ENCODE results near the gene IRF7. TPM values are rescaled to one million over a fixed set of nuclear protein-coding genes. Genes with fewer than 3 reads are reported as not detected.

IRF7 gene
- polyA plus RNA-seq, 3 donors, result 20.7 to 49.3 (median 22.1) TPM

Other genes with a start within 250 kb of the IRF7 start
- gene B4GALNT4, start 246.5 kb downstream of the IRF7 start, polyA plus RNA-seq, result 1 to 10 TPM in 2 of 3 donors, under 1 TPM in 1; 0.99 to 3.8 (median 1.6) TPM
- gene PKP3, start 221.7 kb downstream of the IRF7 start, polyA plus RNA-seq, result 10 to 100 TPM in 1 of 3 donors, 1 to 10 TPM in 2; 1.0 to 15.4 (median 3.4) TPM
- 10 to 100 TPM; 39.4 to 99.3 (median 49.2) TPM for gene SIGIRR, start 201.0 kb downstream of the IRF7 start, polyA plus RNA-seq
- gene ANO9, start 173.9 kb downstream of the IRF7 start, polyA plus RNA-seq, result 10 to 100 TPM in 1 of 3 donors, 1 to 10 TPM in 1, under 1 TPM in 1; 0.45 to 14.3 (median 2.7) TPM
- gene PTDSS2, start 165.7 kb downstream of the IRF7 start, polyA plus RNA-seq, result 10 to 100 TPM; 18.1 to 23.4 (median 22.0) TPM
- gene RNH1, start 108.7 kb downstream of the IRF7 start, polyA plus RNA-seq, result 100 to 1,000 TPM in 2 of 3 donors, 10 to 100 TPM in 1; 93.4 to 217 (median 208) TPM
- gene HRAS, start 80.4 kb downstream of the IRF7 start, polyA plus RNA-seq, result 10 to 100 TPM; 34.1 to 76.3 (median 58.1) TPM
- gene LRRC56, start 78.4 kb downstream of the IRF7 start, polyA plus RNA-seq, result 1 to 10 TPM in 2 of 3 donors, under 1 TPM in 1; 0.86 to 1.5 (median 1.4) TPM
- gene LMNTD2, start 55.2 kb downstream of the IRF7 start, polyA plus RNA-seq, result 1 to 10 TPM; 1.2 to 5.2 (median 1.9) TPM
- gene RASSF7, start 55.0 kb downstream of the IRF7 start, polyA plus RNA-seq, result 10 to 100 TPM in 2 of 3 donors, 1 to 10 TPM in 1; 6.1 to 43.9 (median 11.4) TPM
- 10 to 100 TPM in 2 of 3 donors, 1 to 10 TPM in 1; 8.9 to 19.8 (median 16.0) TPM for gene PHRF1, start 39.5 kb downstream of the IRF7 start, polyA plus RNA-seq
- under 1 TPM in 2 of 3 donors, not detected in 1; 0.39 to 0.74 TPM for gene CDHR5, start 9.0 kb upstream of the IRF7 start, polyA plus RNA-seq
- not detected for gene SCT, start 11.2 kb upstream of the IRF7 start, polyA plus RNA-seq
- under 1 TPM in 2 of 3 donors, not detected in 1; 0.16 to 0.18 TPM for gene DRD4, start 21.3 kb upstream of the IRF7 start, polyA plus RNA-seq
- gene DEAF1, start 79.3 kb upstream of the IRF7 start, polyA plus RNA-seq, result 10 to 100 TPM; 18.3 to 28.0 (median 18.8) TPM
- gene TMEM80, start 79.9 kb upstream of the IRF7 start, polyA plus RNA-seq, result 10 to 100 TPM; 18.6 to 27.0 (median 19.8) TPM
- 10 to 100 TPM; 11.2 to 54.5 (median 29.2) TPM for gene EPS8L2, start 90.3 kb upstream of the IRF7 start, polyA plus RNA-seq
- gene TALDO1, start 131.5 kb upstream of the IRF7 start, polyA plus RNA-seq, result 100 to 1,000 TPM in 2 of 3 donors, 10 to 100 TPM in 1; 99.7 to 306 (median 185) TPM
- gene GATD1, start 161.5 kb upstream of the IRF7 start, polyA plus RNA-seq, result 10 to 100 TPM; 15.4 to 33.4 (median 32.5) TPM
- under 1 TPM in 2 of 3 donors, not detected in 1; 0.04 to 0.09 TPM for gene CEND1, start 174.1 kb upstream of the IRF7 start, polyA plus RNA-seq
- gene SLC25A22, start 182.3 kb upstream of the IRF7 start, polyA plus RNA-seq, result 10 to 100 TPM; 11.1 to 53.6 (median 40.1) TPM
- gene PIDD1, start 189.3 kb upstream of the IRF7 start, polyA plus RNA-seq, result 10 to 100 TPM in 2 of 3 donors, 1 to 10 TPM in 1; 9.2 to 16.5 (median 12.4) TPM
- gene RPLP2, start 194.0 kb upstream of the IRF7 start, polyA plus RNA-seq, result 1,000 to 10,000 TPM; 1,158 to 3,822 (median 2,898) TPM
- 1,000 to 10,000 TPM in 1 of 3 donors, 100 to 1,000 TPM in 2; 309 to 2,521 (median 389) TPM for gene PNPLA2, start 203.0 kb upstream of the IRF7 start, polyA plus RNA-seq
- gene CRACR2B, start 212.0 kb upstream of the IRF7 start, polyA plus RNA-seq, result 100 to 1,000 TPM in 1 of 3 donors, 10 to 100 TPM in 2; 36.7 to 174 (median 50.7) TPM
- 100 to 1,000 TPM; 495 to 757 (median 531) TPM for gene CD151, start 217.0 kb upstream of the IRF7 start, polyA plus RNA-seq
- 100 to 1,000 TPM; 126 to 454 (median 290) TPM for gene POLR2L, start 226.6 kb upstream of the IRF7 start, polyA plus RNA-seq
- gene TSPAN4, start 226.9 kb upstream of the IRF7 start, polyA plus RNA-seq, result 100 to 1,000 TPM in 2 of 3 donors, 10 to 100 TPM in 1; 34.1 to 122 (median 115) TPM

Data from adipose tissue (tissue), 3 donors.